GM19455 (cell line): Measurements from ENCODE around the gene RGS6.

ENCODE experiments used
- ATAC-seq: cut with Tn5 transposase; IDR thresholded peaks from one replicate; pipeline ENCODE4 v1.9.1; 2021; ENCODE audit not compliant: unreplicated experiment

Gene RGS6

GRCh38 chr14:71943695-71944018 is 11.4 kb downstream of the RGS6 start:
- ATAC-seq, result no peak

- ATAC-seq, result no peak
Observed at GRCh38 chr14:71947947-71948500, 15.8 kb downstream of the RGS6 start.

DNA sequence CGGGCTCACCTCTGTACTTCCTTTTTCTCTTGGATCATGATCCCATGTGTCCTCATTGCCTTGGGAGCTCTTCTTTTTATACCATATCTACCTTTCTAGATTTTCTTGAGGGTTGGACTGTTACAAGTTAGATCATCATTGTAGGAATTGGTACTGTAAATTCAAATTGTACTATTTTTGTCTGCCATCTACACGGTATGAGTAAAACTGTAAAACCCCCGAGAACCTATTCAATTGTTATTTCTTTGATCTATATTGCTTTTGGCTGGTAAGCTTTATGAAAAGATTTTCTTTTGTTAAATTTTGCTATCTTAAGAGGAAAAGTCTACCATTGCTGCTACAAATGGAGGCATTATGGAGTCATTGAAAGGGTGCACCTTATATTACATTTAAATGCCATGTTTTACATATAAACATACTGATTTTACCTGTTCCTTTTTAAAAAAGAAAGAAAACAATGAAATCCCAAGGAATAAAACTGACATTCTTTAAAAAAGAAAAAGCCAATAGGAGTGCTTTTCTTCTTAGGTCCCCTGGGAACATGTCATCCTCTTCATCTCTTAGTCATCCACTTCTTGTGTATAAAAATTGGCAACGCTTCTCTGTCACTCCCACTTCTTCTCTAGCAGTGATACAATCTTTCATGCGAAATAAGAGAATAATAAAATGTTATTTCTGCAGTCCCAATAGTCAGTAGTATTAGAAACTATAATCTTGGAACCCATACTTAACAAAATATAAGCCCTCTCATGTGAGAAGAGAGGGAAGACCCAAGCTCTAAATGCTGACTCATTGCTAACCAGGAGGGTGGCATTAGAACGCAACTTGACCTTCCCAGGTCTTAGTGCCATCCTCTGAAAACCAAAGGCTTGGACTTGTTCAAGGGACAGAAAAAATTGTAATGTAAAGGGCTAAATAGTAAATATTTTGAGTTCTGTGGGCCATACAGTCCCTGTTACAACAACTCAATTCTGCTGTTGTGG is 20.4 kb downstream of the RGS6 start:
- no peak for ATAC-seq

DNA sequence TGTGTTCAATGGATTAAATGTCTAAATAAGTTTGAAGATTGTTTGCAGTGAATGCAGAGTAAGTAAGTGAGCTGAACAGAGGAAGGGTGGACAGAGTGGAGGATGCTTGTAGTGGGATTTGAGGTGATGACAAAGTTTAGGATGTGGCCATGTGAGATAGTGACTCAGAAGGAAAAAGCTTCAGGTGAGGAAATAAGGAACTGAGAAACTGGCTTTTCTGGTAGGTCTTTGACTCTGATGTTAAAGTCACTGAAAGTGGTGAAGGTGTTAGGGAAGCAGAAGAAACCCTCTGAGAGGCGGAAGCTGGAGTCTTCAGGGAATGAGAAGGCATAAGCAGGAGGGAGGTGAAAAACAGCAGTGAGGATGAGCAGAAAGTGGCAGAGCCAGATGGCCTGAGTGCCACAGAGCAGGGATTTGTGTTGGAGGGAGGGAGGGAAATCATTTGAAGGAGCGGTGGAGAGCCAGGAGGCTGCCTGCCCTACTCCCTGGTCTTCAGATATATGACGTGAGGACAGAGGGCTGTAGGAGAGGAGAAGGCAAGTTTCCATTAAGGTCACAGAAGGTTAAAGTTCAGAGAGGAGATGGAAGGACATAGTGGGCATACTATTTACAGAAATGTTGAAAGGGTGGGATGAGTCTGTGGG is 24.8 kb downstream of the RGS6 start:
- ATAC-seq, result no peak

DNA sequence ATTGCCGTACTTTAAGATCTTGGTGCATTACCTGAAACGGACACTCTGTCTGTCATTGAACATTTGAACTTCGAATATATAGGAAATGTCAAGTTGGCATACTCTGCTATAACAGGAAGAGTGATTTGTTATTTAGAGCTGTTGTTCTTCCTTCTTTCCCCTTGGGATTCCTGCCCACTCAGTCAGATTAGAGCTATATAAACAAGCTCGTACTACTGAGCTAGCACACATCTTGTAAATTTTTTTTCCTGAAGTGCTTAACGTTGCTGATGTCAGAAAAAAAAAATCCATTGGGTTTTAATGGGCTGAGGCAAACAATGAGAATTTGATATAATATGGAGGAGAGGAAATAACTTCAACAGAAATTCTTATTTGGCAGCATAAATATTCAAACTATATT is 26.8 kb downstream of the RGS6 start:
- no peak for ATAC-seq

- ATAC-seq, result no peak
Observed at GRCh38 chr14:71960494-71961353, 28.5 kb downstream of the RGS6 start.

DNA sequence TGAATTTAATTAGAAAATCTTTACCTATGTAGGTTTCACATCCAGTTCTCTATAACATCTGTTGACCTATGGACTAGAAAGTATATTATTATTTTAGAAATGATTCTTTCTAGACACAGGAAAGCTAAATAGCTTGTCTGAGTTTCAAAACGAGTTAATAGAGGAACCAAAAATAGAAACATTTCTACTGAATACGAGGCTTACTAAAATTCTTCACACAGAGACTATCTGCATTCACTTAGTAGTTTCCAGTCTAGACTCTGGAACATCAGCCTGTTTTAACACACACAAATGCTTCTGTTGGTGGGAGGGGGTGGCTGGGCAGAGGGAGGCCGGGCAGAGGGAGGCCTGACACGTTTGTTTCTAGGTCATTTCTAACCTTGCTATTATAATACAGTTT is 29.7 kb downstream of the RGS6 start:
- no peak for ATAC-seq

DNA sequence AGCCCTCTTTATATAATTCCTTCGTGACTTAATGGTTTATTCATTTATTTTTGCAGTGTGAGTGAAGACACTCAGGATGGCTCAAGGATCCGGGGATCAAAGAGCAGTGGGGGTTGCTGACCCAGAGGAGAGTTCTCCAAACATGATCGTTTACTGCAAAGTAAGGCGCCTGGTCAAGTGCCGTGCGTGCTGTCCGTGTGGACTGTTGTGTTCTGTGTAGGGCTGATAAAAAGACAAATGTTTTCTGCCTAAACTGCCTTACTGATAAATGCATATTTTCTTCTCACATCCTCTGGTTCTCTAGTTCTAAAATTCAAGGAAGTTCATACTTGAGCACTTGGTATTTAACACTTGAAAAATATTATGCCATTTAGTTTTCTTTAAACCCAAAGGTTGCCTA is 32.5 kb downstream of the RGS6 start:
- ATAC-seq, result no peak

- no peak for ATAC-seq
Observed at GRCh38 chr14:71966528-71966927, 34.3 kb downstream of the RGS6 start.

GRCh38 chr14:71967704-71968103 is 35.5 kb downstream of the RGS6 start:
- no peak for ATAC-seq

GRCh38 chr14:71970272-71970671 is 38.0 kb downstream of the RGS6 start:
- ATAC-seq, result no peak

DNA sequence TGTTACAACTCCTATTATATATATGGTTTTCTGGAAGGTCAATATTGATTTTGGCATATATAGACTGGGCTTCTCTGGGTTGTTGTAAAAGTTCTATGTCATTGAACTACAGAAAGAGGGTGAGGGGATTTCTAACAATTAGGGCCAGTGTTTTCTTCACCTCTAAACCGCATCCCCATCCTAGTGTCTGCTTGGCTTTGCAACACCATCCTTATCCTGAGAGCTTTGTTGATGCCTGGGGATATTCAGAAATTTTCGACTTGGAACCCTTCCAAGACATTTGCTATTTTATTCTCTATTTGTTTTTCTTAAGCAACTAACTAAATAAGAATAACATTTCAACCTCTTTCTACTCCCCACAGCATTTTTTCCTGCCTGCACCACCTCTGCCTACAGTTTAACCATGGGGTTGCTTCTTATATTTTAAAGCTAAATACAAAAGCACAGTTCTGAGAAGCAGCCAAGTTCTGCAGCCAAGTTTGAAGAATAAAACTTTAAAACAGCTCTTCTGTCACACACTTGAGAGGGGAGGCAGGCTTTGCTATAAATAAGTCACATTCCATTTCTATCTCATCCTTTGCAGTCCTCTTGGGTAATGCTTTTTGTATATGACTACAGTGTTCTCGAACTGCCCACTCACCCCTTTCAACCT is 53.4 kb downstream of the RGS6 start:
- ATAC-seq, result no peak

- no peak for ATAC-seq
Observed at GRCh38 chr14:71988476-71988875, 56.2 kb downstream of the RGS6 start.

- no peak for ATAC-seq
Observed at GRCh38 chr14:71988939-71989338, 56.7 kb downstream of the RGS6 start.

GRCh38 chr14:71994416-71994815 is 62.2 kb downstream of the RGS6 start:
- ATAC-seq, result no peak

- ATAC-seq, result no peak
Observed at GRCh38 chr14:71995741-71996140, 63.5 kb downstream of the RGS6 start.

DNA sequence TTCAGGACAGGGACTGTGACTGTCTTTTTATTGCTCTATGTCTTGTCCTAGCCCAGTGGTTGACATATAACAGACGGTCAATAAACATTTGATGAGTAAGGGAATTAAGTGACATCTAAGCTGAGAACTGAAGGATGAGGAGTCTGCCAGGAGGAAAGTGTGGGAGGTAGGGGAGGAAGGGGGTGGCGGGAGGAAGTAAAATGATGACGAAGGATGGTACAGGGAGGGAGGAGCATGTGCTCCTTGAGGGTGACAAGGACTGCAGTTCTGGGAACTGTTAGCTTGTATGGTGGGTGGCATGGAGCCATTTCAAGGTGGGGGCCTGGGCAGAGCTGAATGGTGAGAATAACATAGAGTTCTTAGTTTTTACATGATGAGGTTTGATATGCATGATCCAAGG is 64.4 kb downstream of the RGS6 start:
- no peak for ATAC-seq

- no peak for ATAC-seq
Observed at GRCh38 chr14:72000907-72001306, 68.7 kb downstream of the RGS6 start.

DNA sequence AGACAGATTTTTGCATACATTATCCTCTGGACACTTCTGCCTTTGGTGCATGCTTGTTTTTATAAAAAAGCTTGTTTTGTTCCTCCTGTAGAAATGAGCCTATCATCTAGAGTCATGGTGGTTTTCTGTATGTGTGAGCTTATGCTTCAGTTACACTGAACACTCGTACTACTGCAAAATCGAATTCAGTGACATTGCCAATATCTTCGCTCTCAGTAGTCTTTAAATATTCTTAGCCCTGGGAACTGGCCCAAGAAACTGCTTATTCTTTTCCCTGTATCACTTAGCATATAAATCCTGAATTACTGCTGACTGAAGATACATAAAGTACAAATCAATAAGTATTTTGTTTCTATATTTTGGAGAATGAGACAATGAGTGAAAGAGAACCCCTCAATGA is 70.5 kb downstream of the RGS6 start:
- ATAC-seq, result no peak

DNA sequence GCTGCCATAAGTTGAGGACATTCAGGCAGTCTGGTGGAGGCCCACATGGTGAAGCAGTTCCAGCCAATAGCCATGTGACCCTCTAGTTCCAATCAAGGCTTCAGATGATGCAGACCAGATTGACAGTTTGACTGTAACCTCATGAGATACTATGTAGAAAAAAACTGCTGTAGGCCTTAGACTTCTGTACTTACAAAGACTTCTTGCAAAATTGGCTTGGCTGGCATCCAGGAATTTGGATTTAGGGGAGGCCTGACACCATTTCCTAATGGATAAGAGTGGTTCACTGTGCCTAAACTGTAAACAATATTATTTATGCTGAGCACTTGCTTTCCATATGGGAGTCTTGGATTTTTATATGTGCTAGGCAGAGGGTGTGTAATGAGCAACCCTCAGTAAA is 76.4 kb downstream of the RGS6 start:
- no peak for ATAC-seq

DNA sequence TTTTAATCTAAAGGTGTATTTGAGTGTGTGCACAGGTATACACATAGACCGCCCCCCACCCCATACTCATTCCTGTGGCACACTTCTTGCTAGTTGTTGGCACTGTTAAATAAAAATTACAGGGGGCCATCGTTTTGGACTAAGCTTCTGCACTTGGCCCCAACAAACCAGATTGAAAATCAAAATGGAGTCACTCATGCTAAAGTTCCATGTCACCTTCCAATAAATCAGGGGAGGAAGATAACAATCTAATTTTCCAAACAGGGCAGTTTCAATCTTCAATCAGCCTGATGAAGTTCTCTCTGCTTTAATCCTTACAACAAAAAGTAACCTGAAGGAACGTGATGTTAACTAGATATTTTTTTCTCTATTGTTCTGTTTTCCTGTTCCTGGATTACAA is 78.2 kb downstream of the RGS6 start:
- ATAC-seq, result no peak
